BJ (cell line): Measurements from ENCODE around the gene HMGCS2. TPM values are rescaled to one million over a fixed set of nuclear protein-coding genes. Genes with fewer than 3 reads are reported as not detected.

Experiments
- CTCF ChIA-PET: fragments of 350-600 bp; formaldehyde crosslinking; extraction: SDS; loops from one replicate; lab custom pipeline; 2021; ENCODE audit warnings: antibody characterized with exemption, inconsistent platforms; lab: Yijun Ruan, JAX
- POLR2A ChIA-PET: fragments of 300-600 bp; sonication (Branson Sonifier 250); formaldehyde crosslinking; extraction: SDS; loops from one replicate; lab custom pipeline; 2021; ENCODE audit warnings: antibody characterized with exemption; lab: Charles Lee
- DNase-seq: peaks from one replicate; pipeline ENCODE4 v3.0.0-alpha.2; 2011; ENCODE audit warnings: low read depth
- H3K27me3 ChIP-seq: 2 replicates; pipeline ENCODE4 v1.6.0; 2011; ENCODE audit warnings: low read length; ENCODE audit not compliant: control insufficient read depth, insufficient read depth
- H3K36me3 ChIP-seq: 2 replicates; pipeline ENCODE4 v1.5.1; 2011; ENCODE audit warnings: low read length; ENCODE audit not compliant: control insufficient read depth, insufficient read depth
- H3K4me3 ChIP-seq: 2 replicates; pipeline ENCODE4 v1.5.1; 2011; ENCODE audit warnings: low read depth, mild to moderate bottlenecking, control low read depth, low read length
- CTCF ChIP-seq: IDR thresholded peaks from 2 replicates; pipeline ENCODE4 v1.5.1; 2011; ENCODE audit warnings: low read depth, mild to moderate bottlenecking, control low read depth, inconsistent platforms, low read length, moderate library complexity; ENCODE audit not compliant: insufficient read depth
- polyA plus RNA-seq: library from polyadenylated mRNA; depleted of rRNA; stranded (reverse); fragments of >200 nt; gene quantifications from 2 replicates; pipeline ENCODE4 v1.2.3, GENCODE V29; 2011; rRNA removed

HMGCS2 gene
- polyA plus RNA-seq, 1 experiment: not detected

GRCh38 chr1:119703666-119704450 lies 64.8 kb downstream of the HMGCS2 start:
- TF ChIP-seq CTCF: no peak
- CTCF ChIA-PET: interaction anchor here (1.3 to 1.4 kb wide), 2 partner anchors 41 to 93 kb away, joined by 3 to 5 read pairs; no protein-coding TSS in a partner anchor
- Histone ChIP-seq H3K4me3 (no peak overlapping the region), H3K27me3 (no peaks in the 10 kb centered on the region; the same call in 1 of the 2 replicates), H3K36me3 (no peaks in the 10 kb centered on the region)
- POLR2A ChIA-PET: no interaction called here
- DNase-seq: no peak

- Histone ChIP-seq H3K4me3 (no peak overlapping the region), H3K36me3 (no peaks in the 10 kb centered on the region), H3K27me3 (peaks cover 1% of the 10 kb centered on the region; the same call in 1 of the 2 replicates)
- CTCF ChIA-PET: interaction anchor here (1.3 to 1.4 kb wide), 2 partner anchors 42 to 91 kb away, joined by 3 to 5 read pairs; no protein-coding TSS in a partner anchor
- no peak for TF ChIP-seq CTCF
- peak; percentile 42 for DNase-seq
- POLR2A ChIA-PET: no interaction called here
Observed at GRCh38 chr1:119702384-119702783, 66.3 kb downstream of the HMGCS2 start.

GRCh38 chr1:119701659-119702058 lies 67.0 kb downstream of the HMGCS2 start:
- no peak for DNase-seq
- POLR2A ChIA-PET: no interaction called here
- no peak overlapping the region for H3K4me3 ChIP-seq
- no peaks in the 10 kb centered on the region for H3K36me3 ChIP-seq
- no peak for TF ChIP-seq CTCF
- H3K27me3 ChIP-seq: peaks cover 3% of the 10 kb centered on the region
- CTCF ChIA-PET: no interaction called here

GRCh38 chr1:119700326-119700725 lies 68.4 kb downstream of the HMGCS2 start:
- CTCF ChIA-PET: no interaction called here

More at GRCh38 chr1:119700326-119700725, 68.4 kb downstream of the HMGCS2 start:
- peaks cover 3% of the 10 kb centered on the region for H3K27me3 ChIP-seq
- no peaks in the 10 kb centered on the region for H3K36me3 ChIP-seq
- DNase-seq: no peak
- POLR2A ChIA-PET: no interaction called here
- H3K4me3 ChIP-seq: no peak overlapping the region
- TF ChIP-seq CTCF: no peak

Other genes starting within 250 kb of the HMGCS2 start
- gene ZNF697, start 120.6 kb downstream of the HMGCS2 start, polyA plus RNA-seq: 3.2 and 5.7 TPM in 2 replicates
- gene PHGDH, start 57.0 kb downstream of the HMGCS2 start, polyA plus RNA-seq: 138 and 287 TPM in 2 replicates
- gene REG4, start 42.6 kb upstream of the HMGCS2 start, polyA plus RNA-seq: not detected in 2 replicates
- not detected in 2 replicates for gene ADAM30, start 127.6 kb upstream of the HMGCS2 start, polyA plus RNA-seq